DND-41 (cell line): ENCODE data around the gene S100A1.
"Not testable (repeated sequence)": the region's sequence is repeated elsewhere in the genome, so short reads cannot be mapped to it uniquely, and the experiment has no call there.

ENCODE experiments used
- ATAC-seq: fragments of 200-7000 bp; cut with Tn5 transposase; 3 replicates; pipeline ENCODE4 v1.9.1; 2021; ENCODE audit warnings: low read depth; ENCODE audit not compliant: insufficient read depth
- DNase-seq: peaks from one replicate; pipeline ENCODE4 v3.0.0-alpha.2; 2020
- H2AFZ ChIP-seq: 2 replicates; pipeline ENCODE4 v1.6.0; 2012; ENCODE audit warnings: low read depth, low read length
- H3K27ac ChIP-seq: 2 replicates; pipeline ENCODE4 v1.5.1; 2012; ENCODE audit warnings: low read length, inconsistent platforms
- H3K27me3 ChIP-seq: fragments of 200-600 bp; sonication (generic); 2 replicates; pipeline ENCODE4 v1.6.0; 2012; ENCODE audit warnings: low read length, mild to moderate bottlenecking, inconsistent platforms; ENCODE audit not compliant: insufficient read depth, poor library complexity
- H3K36me3 ChIP-seq: 2 replicates; pipeline ENCODE4 v1.5.1; 2012; ENCODE audit warnings: low read length, inconsistent platforms; ENCODE audit not compliant: insufficient read depth
- H3K4me1 ChIP-seq: 2 replicates; pipeline ENCODE4 v1.5.1; 2012; ENCODE audit warnings: mild to moderate bottlenecking, low read length; ENCODE audit not compliant: insufficient read depth
- H3K4me2 ChIP-seq: 2 replicates; pipeline ENCODE4 v1.6.0; 2012; ENCODE audit warnings: mild to moderate bottlenecking, moderate library complexity, low read length, inconsistent platforms; ENCODE audit not compliant: insufficient read depth
- H3K4me3 ChIP-seq, 2 experiments: fragments of 200-600 bp in 1 of 2; shearing (Covaris generic) in 1 of 2; 2 replicates each; pipeline ENCODE4 v1.5.1; 2012 to 2016; ENCODE audit warnings: inconsistent platforms in 2 of 2, low read length in 2 of 2, mild to moderate bottlenecking in 2 of 2, low read depth in 1 of 2, moderate library complexity in 1 of 2
- H3K79me2 ChIP-seq: 2 replicates; pipeline ENCODE4 v1.6.0; 2012; ENCODE audit warnings: low read length, inconsistent platforms; ENCODE audit not compliant: insufficient read depth
- H3K9ac ChIP-seq: 2 replicates; pipeline ENCODE4 v1.6.0; 2012; ENCODE audit warnings: low read depth, mild to moderate bottlenecking, inconsistent platforms, low read length, moderate library complexity
- H3K9me3 ChIP-seq: 2 replicates; pipeline ENCODE4 v1.5.1; 2012; ENCODE audit warnings: low read length, moderate library complexity, mild to moderate bottlenecking, inconsistent platforms; ENCODE audit not compliant: insufficient read depth, severe bottlenecking
- H4K20me1 ChIP-seq: 2 replicates; pipeline ENCODE4 v1.6.0; 2012; ENCODE audit warnings: low read length; ENCODE audit not compliant: insufficient read depth
- CTCF ChIP-seq: IDR thresholded peaks from 2 replicates; pipeline ENCODE4 v1.5.1; 2012; ENCODE audit warnings: borderline replicate concordance, low read length, moderate library complexity, mild to moderate bottlenecking; ENCODE audit not compliant: poor library complexity, severe bottlenecking; ENCODE audit errors: extremely low read depth
- EZH2 ChIP-seq: IDR thresholded peaks from 3 replicates; pipeline ENCODE4 v1.6.1; 2012; ENCODE audit warnings: borderline replicate concordance, low read depth, mild to moderate bottlenecking, moderate library complexity, low read length, inconsistent platforms; ENCODE audit not compliant: severe bottlenecking

S100A1 gene

GRCh38 chr1:153635872-153636271 is 7.6 kb downstream of the S100A1 start:
- ATAC-seq (no peak), DNase-seq (no peak)
- Histone ChIP-seq H2AFZ (no peak overlapping the region), H4K20me1 (peaks cover 24% of the 10 kb centered on the region; the same call in 1 of the 2 replicates), H3K4me2 (peak overlapping the region; percentile 76), H3K4me1 (peaks cover 37% of the 10 kb centered on the region), H3K4me3 (peak overlapping the region; percentile 61 to 66; a peak in 3 of 4 replicates), H3K27ac (no peak overlapping the region), H3K27me3 (no peaks in the 10 kb centered on the region), H3K79me2 (peaks cover 65% of the 10 kb centered on the region), H3K9me3 (no peaks in the 10 kb centered on the region), H3K9ac (peak overlapping the region; percentile 92), H3K36me3 (peaks cover 57% of the 10 kb centered on the region)
- TF ChIP-seq CTCF (no peak), EZH2 (no peak)

DNA sequence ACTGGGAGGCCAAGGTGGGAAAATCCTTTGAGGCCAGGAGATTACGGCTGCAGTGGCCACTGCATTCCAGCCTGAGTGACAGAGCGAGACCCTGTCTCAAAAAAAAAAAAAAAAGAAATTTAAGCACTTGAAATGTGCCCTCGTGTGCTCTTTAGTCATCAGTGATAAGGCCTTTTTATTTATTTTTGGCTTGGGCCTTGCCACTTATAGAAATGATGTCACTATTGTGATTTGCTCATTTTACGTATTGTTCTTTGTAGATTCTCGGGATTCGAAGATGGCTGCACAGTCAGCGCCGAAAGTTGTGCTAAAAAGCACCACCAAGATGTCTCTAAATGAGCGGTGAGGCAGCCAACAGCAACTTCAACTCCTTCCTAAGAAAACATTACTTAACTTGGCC is 8.1 kb downstream of the S100A1 start:
- peak overlapping the region; percentile 92; the same call in 1 of the 2 replicates for H3K9ac ChIP-seq
- ATAC-seq (no peak), DNase-seq (no peak)
- peaks cover 37% of the 10 kb centered on the region for H3K4me1 ChIP-seq
- no peaks in the 10 kb centered on the region for H3K27me3 ChIP-seq
- H3K9me3 ChIP-seq = no peaks in the 10 kb centered on the region
- no peak overlapping the region for H3K27ac ChIP-seq
- peak overlapping the region in 1 of 2 experiments; percentile 61; a peak in 1 of 4 replicates for H3K4me3 ChIP-seq
- H3K79me2 ChIP-seq = peaks cover 69% of the 10 kb centered on the region
- peaks cover 61% of the 10 kb centered on the region for H3K36me3 ChIP-seq
- peaks cover 24% of the 10 kb centered on the region; the same call in 1 of the 2 replicates for H4K20me1 ChIP-seq
- TF ChIP-seq EZH2 = no peak
- TF ChIP-seq CTCF = no peak
- H3K4me2 ChIP-seq = peak overlapping the region; percentile 76; the same call in 1 of the 2 replicates
- H2AFZ ChIP-seq = no peak overlapping the region

- Histone ChIP-seq H3K9me3 (no peaks in the 10 kb centered on the region), H3K4me3 (no peak overlapping the region), H3K79me2 (peaks cover 82% of the 10 kb centered on the region), H2AFZ (no peak overlapping the region), H3K27ac (no peak overlapping the region), H4K20me1 (peaks cover 24% of the 10 kb centered on the region; the same call in 1 of the 2 replicates), H3K4me1 (peaks cover 35% of the 10 kb centered on the region), H3K36me3 (peaks cover 81% of the 10 kb centered on the region), H3K9ac (no peak overlapping the region), H3K27me3 (no peaks in the 10 kb centered on the region), H3K4me2 (no peak overlapping the region)
- ATAC-seq (no peak), DNase-seq (no peak)
- TF ChIP-seq EZH2 (no peak), CTCF (no peak)
Measured at GRCh38 chr1:153638261-153638660, 10.0 kb downstream of the S100A1 start.

GRCh38 chr1:153639280-153639679 is 11.0 kb downstream of the S100A1 start:
- H3K9me3 ChIP-seq = no peaks in the 10 kb centered on the region
- ATAC-seq (no peak), DNase-seq (no peak)
- H3K4me2 ChIP-seq = no peak overlapping the region
- no peak overlapping the region for H3K9ac ChIP-seq
- H3K4me3 ChIP-seq = no peak overlapping the region
- peaks cover 31% of the 10 kb centered on the region for H3K4me1 ChIP-seq
- H3K27me3 ChIP-seq = no peaks in the 10 kb centered on the region
- peaks cover 91% of the 10 kb centered on the region for H3K36me3 ChIP-seq
- peaks cover 84% of the 10 kb centered on the region for H3K79me2 ChIP-seq
- H2AFZ ChIP-seq = no peak overlapping the region
- H3K27ac ChIP-seq = no peak overlapping the region
- H4K20me1 ChIP-seq = peaks cover 24% of the 10 kb centered on the region; the same call in 1 of the 2 replicates
- TF ChIP-seq EZH2 (no peak), CTCF (no peak)

GRCh38 chr1:153640213-153640612 is 12.0 kb downstream of the S100A1 start:
- not testable (repeated sequence) for H3K9me3 ChIP-seq, H3K4me3 ChIP-seq, H3K27ac ChIP-seq, H3K9ac ChIP-seq, H3K4me2 ChIP-seq, H3K27me3 ChIP-seq, DNase-seq, ATAC-seq, H2AFZ ChIP-seq
- H3K4me1 ChIP-seq = peaks cover 27% of the 10 kb centered on the region
- H3K79me2 ChIP-seq = peaks cover 74% of the 10 kb centered on the region
- H4K20me1 ChIP-seq = peaks cover 29% of the 10 kb centered on the region; the same call in 1 of the 2 replicates
- peaks cover 100% of the 10 kb centered on the region for H3K36me3 ChIP-seq
